WTC11 (cell line): Measurements from ENCODE around the gene NUAK1. TPM values are rescaled to one million over a fixed set of nuclear protein-coding genes. Genes with fewer than 3 reads are reported as not detected.

Experiments used
- ATAC-seq: fragments of 200-7000 bp; cut with Tn5 transposase; 2 replicates; pipeline ENCODE4 v1.10.0; 2021; ENCODE audit warnings: mild to moderate bottlenecking, moderate library complexity
- CTCF ChIA-PET: fragments of 300-600 bp; sonication (Branson Sonifier 250); formaldehyde crosslinking; loops from one replicate; lab custom pipeline; 2021; ENCODE audit warnings: antibody characterized with exemption; lab: Charles Lee
- POLR2A ChIA-PET: fragments of 350-600 bp; sonication (Branson Sonifier 250); formaldehyde crosslinking; loops from one replicate; lab custom pipeline; 2021; ENCODE audit warnings: antibody characterized with exemption; lab: Charles Lee
- DNase-seq: peaks from one replicate; pipeline ENCODE4 v3.0.0; 2021; ENCODE audit warnings: low spot score
- H3K27ac Mint-ChIP-seq: 2 replicates; pipeline ENCODE4 v1.8.0; 2021; ENCODE audit warnings: mixed read lengths
- H3K27me3 Mint-ChIP-seq: 2 replicates; pipeline ENCODE4 v1.8.0; 2021; ENCODE audit warnings: low read depth, mild to moderate bottlenecking, moderate library complexity, mixed read lengths
- H3K36me3 Mint-ChIP-seq: 2 replicates; pipeline ENCODE4 v1.8.0; 2021; ENCODE audit warnings: mixed read lengths
- H3K4me1 Mint-ChIP-seq: 2 replicates; pipeline ENCODE4 v1.8.0; 2022; ENCODE audit warnings: mixed read lengths
- H3K4me3 Mint-ChIP-seq: 2 replicates; pipeline ENCODE4 v1.8.0; 2021; ENCODE audit warnings: mild to moderate bottlenecking, moderate library complexity, mixed read lengths
- H3K9me3 Mint-ChIP-seq: 2 replicates; pipeline ENCODE4 v1.8.0; 2021; ENCODE audit warnings: mixed read lengths
- ATF3 ChIP-seq: sonication (generic); formaldehyde crosslinking; conservative IDR thresholded peaks from 2 replicates; pipeline ENCODE4 v1.8.1; 2022; ENCODE audit warnings: mild to moderate bottlenecking, missing genetic modification reagents
- E2F4 ChIP-seq: sonication (generic); formaldehyde crosslinking; IDR thresholded peaks from 2 replicates; pipeline ENCODE4 v1.8.1; 2022; ENCODE audit warnings: low read depth, mild to moderate bottlenecking, moderate library complexity, missing genetic modification reagents, borderline replicate concordance
- EMX1 ChIP-seq: fragments of 250-450 bp; sonication (Bioruptor Pico); IDR thresholded peaks from 2 replicates; pipeline ENCODE4 v1.8.0; 2021; ENCODE audit warnings: mild to moderate bottlenecking
- IRF1 ChIP-seq: sonication (generic); formaldehyde crosslinking; IDR thresholded peaks from 2 replicates; pipeline ENCODE4 v1.8.0; 2023; ENCODE audit warnings: missing genetic modification reagents
- MXD4 ChIP-seq: fragments of 250-450 bp; sonication (Bioruptor Pico); IDR thresholded peaks from 2 replicates; pipeline ENCODE4 v1.8.0; 2021; ENCODE audit warnings: mild to moderate bottlenecking, moderate library complexity, borderline replicate concordance
- MYBL2 ChIP-seq: sonication (generic); formaldehyde crosslinking; IDR thresholded peaks from 2 replicates; pipeline ENCODE4 v1.8.1; 2023; ENCODE audit warnings: mild to moderate bottlenecking, moderate library complexity, missing genetic modification reagents
- PREB ChIP-seq: sonication (generic); formaldehyde crosslinking; IDR thresholded peaks from 2 replicates; pipeline ENCODE4 v1.8.1; 2022; ENCODE audit warnings: mild to moderate bottlenecking, missing genetic modification reagents, moderate library complexity, borderline replicate concordance
- SOX15 ChIP-seq: fragments of 250-450 bp; sonication (Bioruptor Pico); IDR thresholded peaks from 2 replicates; pipeline ENCODE4 v1.9.0; 2021; ENCODE audit warnings: mild to moderate bottlenecking
- SP1 ChIP-seq: sonication (generic); formaldehyde crosslinking; conservative IDR thresholded peaks from 2 replicates; pipeline ENCODE4 v1.8.1; 2022; ENCODE audit warnings: missing genetic modification reagents
- STAT6 ChIP-seq: sonication (generic); formaldehyde crosslinking; conservative IDR thresholded peaks from 2 replicates; pipeline ENCODE4 v1.8.1; 2023; ENCODE audit warnings: mild to moderate bottlenecking, low read depth, missing genetic modification reagents, moderate library complexity
- TCF7 ChIP-seq: sonication (generic); formaldehyde crosslinking; IDR thresholded peaks from 2 replicates; pipeline ENCODE4 v1.8.0; 2022; ENCODE audit warnings: mild to moderate bottlenecking, low read depth, missing genetic modification reagents, moderate library complexity
- TEAD1 ChIP-seq: sonication (generic); formaldehyde crosslinking; IDR thresholded peaks from 2 replicates; pipeline ENCODE4 v1.8.0; 2022; ENCODE audit warnings: mild to moderate bottlenecking, missing genetic modification reagents
- TEAD4 ChIP-seq: sonication (generic); formaldehyde crosslinking; IDR thresholded peaks from 2 replicates; pipeline ENCODE4 v1.8.0; 2022; ENCODE audit warnings: mild to moderate bottlenecking, missing genetic modification reagents
- USF1 ChIP-seq: sonication (generic); formaldehyde crosslinking; IDR thresholded peaks from 2 replicates; pipeline ENCODE4 v1.8.0; 2022; ENCODE audit warnings: mild to moderate bottlenecking, missing genetic modification reagents
- ZNF416 ChIP-seq: fragments of 250-450 bp; sonication (Bioruptor Pico); IDR thresholded peaks from 2 replicates; pipeline ENCODE4 v1.9.0; 2021; ENCODE audit warnings: mild to moderate bottlenecking, inconsistent platforms
- ZNF423 ChIP-seq: fragments of 250-450 bp; sonication (Bioruptor Pico); IDR thresholded peaks from 2 replicates; pipeline ENCODE4 v2.1.2; 2022; ENCODE audit warnings: mild to moderate bottlenecking, moderate library complexity
- ZNF425 ChIP-seq: fragments of 250-450 bp; sonication (Bioruptor Pico); conservative IDR thresholded peaks from 2 replicates; pipeline ENCODE4 v1.9.0; 2021; ENCODE audit warnings: mild to moderate bottlenecking
- ZNF512 ChIP-seq: sonication (generic); formaldehyde crosslinking; IDR thresholded peaks from 2 replicates; pipeline ENCODE4 v1.8.1; 2022; ENCODE audit warnings: missing genetic modification reagents, borderline replicate concordance
- ZSCAN18 ChIP-seq: fragments of 250-450 bp; sonication (Bioruptor Pico); IDR thresholded peaks from 2 replicates; pipeline ENCODE4 v2.1.2; 2022; ENCODE audit warnings: mild to moderate bottlenecking, moderate library complexity
- total RNA-seq: library from RNA; stranded (reverse); gene quantifications from 3 replicates; pipeline ENCODE4 v1.2.3, GENCODE V29; 2021

Gene NUAK1
- total RNA-seq, 1 experiment from 2014 or later: 15.9 TPM

GRCh38 chr12:106070611-106071010, 68.1 kb downstream of the NUAK1 start (continued):
- TF ChIP-seq STAT6 (no peak), MYBL2 (CRISPR knock-in tag) (no peak), ZNF425 (CRISPR knock-in tag) (no peak), ZNF416 (CRISPR knock-in tag) (no peak)
- TF ChIP-seq, all 79 proteins: peak for 0

GRCh38 chr12:106070147-106070546, 68.6 kb downstream of the NUAK1 start:
- no peaks in the 10 kb centered on the region for H3K27me3 Mint-ChIP-seq
- no peaks in the 10 kb centered on the region for H3K9me3 Mint-ChIP-seq
- H3K27ac Mint-ChIP-seq: no peak overlapping the region; the same call in 1 of the 2 replicates
- DNase-seq (no peak), ATAC-seq (no peak)
- H3K4me1 Mint-ChIP-seq: peaks cover 8% of the 10 kb centered on the region
- no peak for TF ChIP-seq ZSCAN18
- TF ChIP-seq ATF3: no peak
- no peak for TF ChIP-seq STAT6
- no peak for TF ChIP-seq ZNF416 (CRISPR knock-in tag)
- no peak for TF ChIP-seq USF1 (CRISPR knock-in tag)
- no peak for TF ChIP-seq MXD4 (CRISPR knock-in tag)
- TF ChIP-seq E2F4 (CRISPR knock-in tag): no peak
- no peak for TF ChIP-seq IRF1 (CRISPR knock-in tag)
- no peak for TF ChIP-seq TEAD4 (CRISPR knock-in tag)
- no peak for TF ChIP-seq ZNF512 (CRISPR knock-in tag)
- no peak for TF ChIP-seq TCF7 (CRISPR knock-in tag)
- TF ChIP-seq SOX15: no peak
- no peak for TF ChIP-seq SP1 (CRISPR knock-in tag)
- TF ChIP-seq PREB (CRISPR knock-in tag): no peak
- no peak for TF ChIP-seq TEAD1
- no peak for TF ChIP-seq ZNF423 (CRISPR knock-in tag)
- no peak for TF ChIP-seq EMX1 (CRISPR knock-in tag)
- CTCF ChIA-PET: no interaction called here
- peaks cover 37% of the 10 kb centered on the region for H3K36me3 Mint-ChIP-seq
- POLR2A ChIA-PET: no interaction called here
- no peak overlapping the region for H3K4me3 Mint-ChIP-seq
